ENCODE data around the gene MTMR11.
"Not testable (repeated sequence)": the region's sequence is repeated elsewhere in the genome, so short reads cannot be mapped to it uniquely, and the experiment has no call there.

MTMR11 gene, protein sequence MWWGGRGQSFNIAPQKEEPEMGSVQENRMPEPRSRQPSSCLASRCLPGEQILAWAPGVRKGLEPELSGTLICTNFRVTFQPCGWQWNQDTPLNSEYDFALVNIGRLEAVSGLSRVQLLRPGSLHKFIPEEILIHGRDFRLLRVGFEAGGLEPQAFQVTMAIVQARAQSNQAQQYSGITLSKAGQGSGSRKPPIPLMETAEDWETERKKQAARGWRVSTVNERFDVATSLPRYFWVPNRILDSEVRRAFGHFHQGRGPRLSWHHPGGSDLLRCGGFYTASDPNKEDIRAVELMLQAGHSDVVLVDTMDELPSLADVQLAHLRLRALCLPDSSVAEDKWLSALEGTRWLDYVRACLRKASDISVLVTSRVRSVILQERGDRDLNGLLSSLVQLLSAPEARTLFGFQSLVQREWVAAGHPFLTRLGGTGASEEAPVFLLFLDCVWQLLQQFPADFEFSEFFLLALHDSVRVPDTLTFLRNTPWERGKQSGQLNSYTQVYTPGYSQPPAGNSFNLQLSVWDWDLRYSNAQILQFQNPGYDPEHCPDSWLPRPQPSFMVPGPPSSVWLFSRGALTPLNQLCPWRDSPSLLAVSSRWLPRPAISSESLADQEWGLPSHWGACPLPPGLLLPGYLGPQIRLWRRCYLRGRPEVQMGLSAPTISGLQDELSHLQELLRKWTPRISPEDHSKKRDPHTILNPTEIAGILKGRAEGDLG

DNA sequence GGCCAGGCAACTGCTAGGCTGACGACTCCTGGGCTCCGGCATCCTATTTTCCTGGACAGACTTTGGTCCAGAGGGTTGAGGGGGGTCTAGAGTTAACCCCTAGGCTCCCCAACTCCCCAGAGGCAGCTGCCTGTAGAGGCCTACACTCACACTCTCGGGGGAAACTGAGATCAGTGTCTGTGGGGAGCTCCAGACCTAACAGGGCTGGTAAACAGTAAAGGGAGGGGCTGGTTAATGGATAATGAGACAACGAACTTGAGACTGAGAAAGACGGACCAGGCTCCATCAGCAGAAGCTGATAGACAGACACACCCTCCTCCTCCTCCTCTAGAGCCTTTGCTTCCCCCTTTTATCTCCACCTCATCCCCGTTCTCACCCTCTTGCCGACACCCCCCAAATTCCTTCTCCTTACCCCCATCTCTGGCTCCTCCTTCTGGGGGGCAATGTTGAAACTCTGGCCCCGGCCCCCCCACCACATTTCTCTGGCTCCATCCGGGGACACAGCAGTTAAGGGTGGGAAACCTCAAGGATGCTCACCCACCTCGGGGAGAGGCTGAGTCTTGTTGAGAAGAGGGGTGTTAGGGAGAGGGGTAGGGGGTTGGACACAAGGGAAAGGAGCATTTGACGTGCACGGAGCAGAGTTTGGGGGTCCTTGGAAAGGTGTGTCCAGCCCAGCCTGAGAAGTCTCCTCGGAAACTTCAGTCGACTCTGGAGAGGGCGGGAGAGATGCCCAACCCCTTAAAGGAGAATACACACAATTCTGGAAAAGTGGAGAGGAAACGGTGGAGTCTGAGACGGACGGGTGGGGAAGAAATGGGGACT, at the start of gene MTMR11:
Gene MTMR11, minus strand, starts transcription at position 710 of the 822 bp plus-strand sequence. Its CDS starts 232 bp downstream, at position 478.
- no peak for DNase-seq

DNA sequence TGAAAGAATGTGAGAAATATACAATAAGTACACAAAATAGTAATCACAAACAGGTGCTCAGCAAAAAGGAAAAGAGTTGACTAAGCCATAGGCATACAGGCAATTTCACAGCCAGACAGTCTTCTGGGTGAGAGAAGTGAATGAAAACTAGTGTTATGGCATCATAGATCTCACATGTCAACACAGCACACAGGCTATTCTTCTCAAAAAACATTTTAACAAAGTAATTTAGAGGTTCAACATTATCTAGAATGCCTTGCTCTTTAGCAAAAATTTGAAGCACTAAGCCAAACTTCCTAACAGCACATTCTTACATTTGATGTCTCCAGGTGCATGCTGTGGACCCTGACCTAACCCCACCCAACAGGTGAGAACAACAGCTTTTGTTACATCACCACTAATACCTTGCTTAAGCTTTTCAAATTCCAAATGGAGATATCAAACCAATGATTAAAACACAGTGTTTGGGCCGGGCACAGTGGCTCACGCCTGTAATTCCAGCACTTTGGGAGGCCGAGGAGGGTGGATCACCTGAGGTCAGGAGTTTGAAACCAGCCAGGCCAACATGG, 43.4 kb upstream of the MTMR11 start:
- DNase-seq = no peak

DNA sequence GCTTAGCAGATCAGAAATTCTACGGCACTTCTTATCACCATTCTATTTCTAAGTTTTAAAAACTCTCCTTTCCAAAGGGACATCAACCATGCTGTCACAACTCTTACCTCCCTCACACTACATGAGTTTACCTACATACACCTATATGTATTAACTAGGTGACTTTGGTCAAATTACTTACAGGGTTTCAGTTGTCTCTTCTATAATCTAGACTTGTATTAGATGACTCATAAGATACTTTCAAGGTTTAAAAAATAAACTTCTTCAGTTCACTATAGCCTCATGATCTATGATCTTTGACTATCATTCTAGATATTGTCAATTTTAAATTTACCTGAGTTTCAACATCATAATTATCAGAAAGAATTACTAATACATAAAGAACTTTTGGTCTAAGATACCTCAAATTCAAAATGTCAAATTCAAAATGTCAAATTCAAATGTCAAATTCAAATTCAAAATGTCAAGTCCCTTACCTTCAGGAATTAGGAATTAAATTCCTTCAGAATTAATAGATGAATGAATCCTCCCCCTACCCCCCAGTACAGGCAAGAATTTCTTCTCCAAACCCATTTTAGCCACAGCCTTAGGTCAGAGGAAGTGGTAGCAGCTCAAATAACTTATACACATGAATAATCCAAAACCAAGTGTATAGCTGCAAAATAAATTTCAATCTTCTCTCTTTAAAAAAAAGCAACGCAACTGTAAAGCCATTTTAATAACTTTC, 42.7 kb upstream of the MTMR11 start:
- DNase-seq = no peak

DNA sequence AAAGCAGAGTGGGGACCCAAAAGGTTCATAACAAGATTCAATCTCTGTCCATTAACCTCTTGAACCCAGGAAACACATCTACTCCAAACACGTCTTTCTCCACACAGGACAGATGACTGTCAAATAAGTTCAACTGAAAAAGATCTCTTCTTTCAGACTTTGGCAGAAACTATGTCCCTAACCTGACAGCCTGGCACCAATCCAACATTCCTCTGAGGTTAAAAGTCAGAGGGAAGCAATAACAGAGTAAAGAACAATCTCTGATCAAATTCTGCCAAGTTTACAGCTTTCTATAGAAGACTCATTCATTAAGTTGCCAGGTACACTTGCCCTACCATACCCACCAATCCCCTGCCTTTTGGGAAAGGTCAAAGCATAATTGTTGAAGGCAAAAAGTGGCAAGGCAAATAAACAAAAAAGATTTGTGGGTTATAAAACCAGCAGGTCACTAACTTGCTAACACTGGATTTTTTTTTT, 41.9 kb upstream of the MTMR11 start:
- no peak for DNase-seq

DNA sequence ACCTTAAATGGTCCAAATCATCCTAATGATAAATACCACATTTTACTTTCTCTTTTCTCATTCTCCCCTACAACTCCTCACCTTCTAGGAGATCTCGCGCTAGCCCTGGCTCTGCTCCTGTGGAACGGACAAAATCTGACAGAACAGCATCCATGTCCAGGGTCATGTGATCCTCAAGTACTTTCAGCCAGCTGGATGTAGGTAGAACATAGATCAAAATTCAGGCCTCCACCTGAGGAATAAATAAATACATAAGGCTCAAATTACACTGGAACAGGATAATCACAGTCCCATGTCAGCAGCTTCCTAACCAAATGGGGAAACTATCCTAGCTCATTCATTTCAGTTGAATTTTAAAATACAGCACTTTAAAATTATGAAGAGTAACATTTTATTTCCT, 40.7 kb upstream of the MTMR11 start:
- DNase-seq = no peak

DNA sequence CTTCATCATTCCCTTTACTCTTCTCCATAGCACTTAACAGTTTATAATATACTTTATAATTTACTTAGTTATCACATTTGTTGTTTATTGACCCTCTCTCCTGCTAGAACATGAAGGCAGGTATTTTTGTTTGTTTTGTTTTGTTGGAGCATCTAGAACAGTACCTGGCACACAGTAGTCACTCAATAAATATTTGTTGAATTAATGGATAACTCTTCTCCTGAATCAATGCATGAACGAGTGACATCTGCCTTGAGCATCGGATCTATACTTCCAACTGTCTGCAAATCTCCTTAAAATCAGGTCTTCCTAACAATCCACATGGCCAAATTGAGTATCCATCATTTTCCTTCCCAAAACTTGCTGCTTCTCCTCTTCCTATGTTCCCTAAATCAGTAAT, 35.9 kb upstream of the MTMR11 start:
- no peak for DNase-seq

DNA sequence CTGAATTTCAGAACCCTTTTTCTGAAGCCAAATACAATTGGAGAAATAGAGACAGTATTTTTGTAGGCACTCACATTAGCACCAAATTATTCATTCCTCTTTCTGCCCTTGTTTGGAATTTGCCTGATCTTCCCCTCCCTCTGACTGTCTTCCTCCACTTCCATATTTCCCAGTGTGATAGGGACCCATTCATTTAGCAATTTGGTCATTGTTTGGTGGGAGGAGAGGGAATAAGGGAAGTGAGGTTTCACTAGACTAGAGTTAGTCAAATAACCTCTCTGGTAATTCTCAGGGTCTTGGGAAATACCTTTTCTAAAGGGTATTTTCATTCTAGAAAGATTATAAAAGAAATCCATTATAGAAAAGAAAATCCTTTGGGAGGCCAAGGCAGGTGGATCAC, 31.0 kb upstream of the MTMR11 start:
- no peak for DNase-seq

DNA sequence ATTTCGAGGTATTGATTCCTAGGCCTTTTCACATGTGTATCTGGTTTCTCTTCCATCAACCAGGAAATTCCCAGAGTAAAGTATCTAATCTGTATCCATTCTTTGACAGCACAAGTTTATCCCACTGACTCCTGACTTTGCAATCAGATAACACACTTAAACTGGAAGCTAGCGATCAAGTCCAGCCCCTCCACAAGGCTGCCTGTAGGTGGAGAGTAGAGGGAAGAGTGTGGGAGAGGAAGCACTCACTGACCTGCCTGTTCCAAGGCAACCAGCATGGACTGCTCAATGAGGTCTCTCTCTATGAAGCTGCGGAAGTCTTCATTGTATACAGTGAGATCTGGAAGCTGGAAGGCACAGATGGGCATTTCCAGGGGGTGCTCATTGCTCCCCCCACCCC, 30.4 kb upstream of the MTMR11 start:
- no peak for DNase-seq

DNA sequence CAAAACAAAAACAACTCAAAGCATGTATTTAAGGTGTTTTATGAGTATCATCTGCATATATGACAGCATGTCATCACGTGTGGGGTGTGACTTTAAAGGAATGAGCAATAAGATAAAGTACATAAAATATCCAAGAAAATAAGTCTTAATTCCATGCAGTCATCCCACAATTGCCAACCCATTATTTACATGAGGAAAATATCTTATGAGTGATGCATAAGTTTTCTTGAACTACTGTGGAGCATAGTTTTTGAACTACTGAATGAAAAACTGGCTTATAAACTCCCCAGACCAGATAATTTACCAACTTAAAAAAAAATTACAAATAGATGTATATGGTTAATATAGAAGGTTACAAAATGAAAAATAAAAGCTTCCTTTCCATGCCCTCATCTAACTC, 29.7 kb upstream of the MTMR11 start:
- no peak for DNase-seq

DNA sequence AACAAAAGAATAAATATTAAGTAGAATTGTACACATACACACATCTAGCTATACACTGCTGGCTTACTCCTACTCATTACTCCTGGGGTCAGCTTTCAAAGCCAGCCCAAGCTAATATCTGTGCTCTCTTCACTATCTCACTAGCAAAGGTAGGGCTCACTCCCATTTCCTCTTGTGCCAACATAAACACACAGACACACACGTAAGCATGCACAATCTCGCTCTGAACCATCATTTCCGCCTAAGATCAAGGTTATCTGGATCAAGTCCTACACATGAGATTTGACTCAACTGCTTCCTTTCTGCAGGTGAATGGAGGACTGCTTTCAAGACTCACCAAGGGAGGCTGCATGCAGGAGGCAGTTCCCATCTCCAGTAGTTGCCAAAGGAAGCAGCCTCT, 28.8 kb upstream of the MTMR11 start:
- DNase-seq = no peak

DNA sequence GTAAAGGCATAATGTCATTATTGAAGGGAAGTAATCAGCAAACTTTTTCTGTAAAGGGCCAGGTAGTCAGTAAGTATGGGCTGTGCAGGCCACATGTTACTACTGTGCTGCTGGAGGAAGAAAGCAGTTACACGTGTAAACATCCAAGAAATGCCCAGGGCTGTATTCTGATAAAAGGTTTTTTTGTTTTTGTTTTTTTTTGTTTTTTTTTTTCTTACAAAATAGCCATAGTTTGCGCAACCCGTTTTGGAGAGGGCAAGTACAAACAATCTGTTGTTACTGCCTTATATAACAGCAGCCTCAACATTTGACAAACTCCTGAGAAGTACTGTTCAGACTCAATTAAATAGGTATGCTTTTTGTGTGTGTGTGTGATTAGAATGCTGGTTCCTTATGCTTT, 26.7 kb upstream of the MTMR11 start:
- no peak for DNase-seq

DNA sequence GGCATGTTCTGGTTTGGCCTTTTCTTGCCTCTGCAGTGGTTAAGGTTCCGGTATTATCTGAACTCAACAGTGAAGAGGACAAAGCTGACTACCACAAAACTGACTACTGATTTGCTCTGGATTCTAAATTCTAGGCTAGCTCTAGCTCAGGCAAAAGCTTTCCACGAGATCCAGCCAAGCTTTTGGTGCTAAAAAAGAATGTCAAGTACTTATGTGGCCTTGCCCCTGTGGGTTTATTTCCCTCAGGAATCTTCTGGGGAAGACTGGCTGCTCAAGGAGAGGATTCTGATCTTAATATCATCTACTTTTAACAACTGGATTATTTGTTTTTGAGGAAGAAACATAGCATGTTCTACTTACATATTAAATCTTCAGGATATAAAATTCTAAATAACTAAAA, 26.1 kb upstream of the MTMR11 start:
- no peak for DNase-seq

DNA sequence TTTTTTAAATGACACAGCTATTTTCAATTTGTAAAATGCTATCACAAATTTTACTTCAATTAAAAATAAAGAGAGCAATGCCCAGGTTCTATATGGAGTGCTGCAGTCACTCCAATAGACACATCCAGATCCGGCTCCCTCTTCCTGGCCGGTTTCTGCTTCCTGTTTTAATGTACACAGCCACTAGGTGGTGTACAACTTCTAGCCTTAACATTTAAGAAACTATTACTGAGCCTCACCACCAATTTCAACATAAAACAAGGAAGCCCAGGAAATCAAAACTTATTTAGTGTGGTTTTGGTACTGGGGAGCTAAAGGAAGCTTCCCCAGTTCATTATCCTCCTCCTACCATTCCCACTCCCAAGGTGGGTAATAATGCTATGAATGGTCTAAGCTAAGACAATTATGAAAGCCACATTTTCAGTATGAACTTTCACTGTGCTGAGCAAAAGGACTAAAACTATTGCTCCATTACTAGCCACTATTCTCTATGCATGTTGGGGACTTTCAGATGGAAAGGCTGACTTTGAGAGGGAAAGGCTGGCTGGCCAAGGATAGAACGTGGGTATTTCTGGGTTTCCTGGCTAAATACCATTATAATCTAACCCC, 25.5 kb upstream of the MTMR11 start:
- no peak for DNase-seq

DNA sequence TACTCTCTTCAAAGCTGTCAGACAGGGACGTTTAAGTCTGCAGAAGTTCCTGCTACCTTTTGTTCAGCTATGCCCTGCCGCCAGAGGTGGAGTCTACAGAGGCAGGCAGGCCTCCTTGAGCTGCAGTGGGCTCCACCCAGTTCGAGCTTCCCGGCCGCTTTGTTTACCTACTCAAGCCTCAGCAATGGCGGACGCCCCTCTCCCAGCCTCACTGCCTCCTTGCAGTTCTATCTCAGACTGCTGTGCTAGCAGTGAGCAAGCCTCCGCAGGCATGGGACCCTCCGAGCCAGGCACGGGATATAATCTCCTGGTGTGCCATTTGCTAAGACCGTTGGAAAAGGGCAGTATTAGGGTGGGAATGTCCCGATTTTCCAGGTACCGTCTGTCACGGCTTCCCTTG, 20.9 kb upstream of the MTMR11 start:
- DNase-seq = not testable (repeated sequence)

DNA sequence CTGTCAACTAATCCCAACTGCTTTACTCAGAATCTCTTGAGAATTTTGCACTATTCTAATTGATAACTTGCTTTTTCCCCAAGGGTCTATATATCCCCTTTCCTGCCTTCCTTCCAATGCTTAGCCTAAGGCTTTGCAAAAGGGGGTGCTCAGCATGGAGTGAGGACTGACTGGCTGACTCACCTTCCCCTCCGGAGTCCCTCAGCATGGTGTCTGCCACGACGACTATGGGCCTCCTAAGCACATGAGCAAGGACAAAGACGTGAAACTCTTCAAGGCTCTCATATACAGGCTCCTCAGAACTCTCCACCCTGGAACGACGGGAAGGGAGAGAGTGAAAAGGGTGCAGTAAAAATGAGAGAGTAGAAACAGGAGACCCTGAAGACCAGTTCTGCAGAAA, 13.2 kb upstream of the MTMR11 start:
- DNase-seq = no peak

DNA sequence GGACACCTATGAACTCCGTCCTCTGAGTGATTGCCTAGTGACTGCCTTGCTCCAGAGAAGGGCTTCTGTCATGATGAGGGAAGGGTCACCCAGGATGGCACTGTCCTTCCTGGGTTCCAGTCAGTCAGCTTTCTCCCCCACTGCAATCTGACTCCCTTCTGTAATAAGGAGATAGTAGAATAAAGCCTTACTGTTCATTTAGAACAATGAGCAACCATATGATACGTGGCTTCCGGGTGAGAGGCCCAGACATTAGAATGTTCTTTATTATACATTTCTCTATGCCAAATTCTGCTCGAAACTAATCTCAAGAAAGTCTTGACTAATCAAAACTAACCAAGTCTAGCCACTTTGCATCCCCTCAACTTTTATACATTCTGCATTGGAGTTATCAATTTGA, 8.5 kb upstream of the MTMR11 start:
- DNase-seq = no peak

DNA sequence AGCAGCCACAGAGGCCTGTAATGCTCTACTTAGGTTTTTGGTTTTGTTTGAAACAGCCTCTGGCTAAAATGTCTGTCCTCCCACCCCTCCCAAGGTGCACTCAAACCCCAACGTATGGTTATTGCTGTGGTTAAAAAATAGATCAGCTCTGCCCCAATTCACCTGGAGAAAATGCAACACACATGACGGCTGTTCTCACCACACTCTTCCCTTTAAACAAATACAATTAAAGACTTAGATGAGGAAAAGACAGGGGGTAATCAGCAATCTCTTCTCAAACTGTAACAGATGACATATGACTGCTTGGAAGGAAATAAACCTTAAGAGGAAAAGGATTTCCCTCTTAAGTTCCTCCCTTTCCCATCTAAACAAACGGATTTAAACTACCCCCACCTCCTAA, 6.2 kb upstream of the MTMR11 start:
- no peak for DNase-seq

DNA sequence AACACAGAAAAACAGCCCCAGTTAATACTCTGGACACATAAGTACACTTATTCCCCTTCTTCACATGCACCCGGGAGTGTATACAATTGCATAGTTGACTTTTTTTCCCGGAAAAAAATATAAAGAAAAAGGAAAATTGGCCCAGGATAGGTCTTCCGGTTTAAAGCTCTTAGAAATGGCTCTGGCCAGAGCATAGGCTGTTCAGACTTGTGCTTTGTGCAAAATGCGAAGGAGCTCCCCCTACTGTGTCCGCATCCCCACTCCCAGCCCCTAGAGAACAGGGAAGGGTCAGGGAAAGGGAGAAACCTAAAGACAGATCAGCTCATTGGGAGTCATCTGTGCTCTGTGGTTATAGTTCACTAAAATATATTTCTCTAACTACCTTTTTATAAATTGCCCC, 5.5 kb upstream of the MTMR11 start:
- DNase-seq = no peak

DNA sequence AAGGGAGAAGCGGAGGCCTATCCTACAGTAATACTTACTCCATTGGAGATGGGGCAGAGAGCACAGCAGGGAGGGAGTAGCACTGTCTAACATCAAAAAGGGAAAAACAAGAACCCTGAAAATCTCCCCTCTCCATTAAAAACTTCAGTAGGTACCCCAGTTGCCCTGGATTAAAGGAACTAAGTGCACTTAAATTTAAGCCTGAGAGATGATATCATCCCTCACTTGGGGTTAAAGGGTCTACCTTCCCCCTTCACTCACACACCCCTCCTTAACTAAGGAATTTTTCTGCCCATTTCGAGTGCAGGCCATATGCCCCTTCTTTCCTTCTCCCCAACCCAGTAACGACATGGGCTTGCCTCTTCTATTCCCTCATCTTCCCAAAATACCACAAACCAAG, 3.7 kb upstream of the MTMR11 start:
- DNase-seq = no peak

DNA sequence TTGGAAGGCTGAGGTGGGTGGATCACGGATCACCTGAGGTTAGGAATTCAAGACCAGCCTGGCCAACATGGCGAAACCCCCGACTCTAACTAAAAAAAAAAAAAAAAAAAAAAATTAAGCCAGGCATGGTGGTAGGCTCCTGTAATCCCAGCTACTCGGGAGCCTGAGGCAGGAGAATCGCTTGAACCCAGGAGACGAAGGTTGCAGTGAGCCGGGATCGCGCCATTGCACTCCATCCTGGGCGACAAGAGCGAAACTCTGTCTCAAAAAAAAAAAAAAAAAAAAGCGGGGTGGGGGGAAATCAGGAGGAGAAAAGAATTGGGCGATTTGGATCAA, 2.0 kb upstream of the MTMR11 start:
- DNase-seq = not testable (repeated sequence)

DNA sequence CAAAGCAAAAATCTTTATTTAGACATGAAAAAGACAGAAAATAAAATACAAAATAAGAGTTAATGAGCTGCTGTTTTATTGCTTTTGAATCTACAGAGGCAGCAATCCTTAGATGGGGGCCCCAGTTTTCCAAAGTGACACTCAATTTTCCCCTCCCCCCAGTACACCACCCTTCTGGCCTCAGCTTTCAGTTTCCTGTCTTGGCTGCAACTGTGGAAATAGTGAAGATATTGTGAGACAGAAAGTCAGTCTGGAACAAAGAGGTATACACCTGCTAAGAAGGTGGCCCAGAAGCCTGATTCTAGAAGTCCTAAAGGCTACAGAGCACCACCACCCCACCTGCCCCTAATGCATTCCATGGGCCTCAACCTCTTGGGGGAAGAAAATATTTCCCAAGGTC, 1.1 kb upstream of the MTMR11 start:
- no peak for DNase-seq
